Bronchial smooth muscle cell (primary cell): ENCODE measurements around the gene SMIM30. TPM values are rescaled to one million over a fixed set of nuclear protein-coding genes. Genes with fewer than 3 reads are reported as not detected.

Experiments
- total RNA-seq: library from RNA; depleted of rRNA; stranded (reverse); fragments of >200 nt; gene quantifications from 2 replicates; pipeline ENCODE4 v1.2.1, GENCODE V29; 2014

The SMIM30 gene
- total RNA-seq: 39.8 and 71.1 TPM in 2 replicates

GRCh38 chr7:113118074-113118959 lies at the start of gene SMIM30:
SMIM30 (minus strand) TSS chr7:113118554; CDS start chr7:113117578, 976 bp downstream.

GRCh38 chr7:113086431-113086888 lies 31.9 kb downstream of the SMIM30 start, which contains the start of gene GPR85:
GPR85 (minus strand) TSS chr7:113086827; CDS start chr7:113084721, 2,106 bp downstream.

Other genes with a start within 250 kb of the SMIM30 start
- 1.1 and 1.9 TPM in 2 replicates for gene GPR85, start 31.7 kb downstream of the SMIM30 start, total RNA-seq